K562 (cell line): ENCODE measurements around the gene THADA. TPM values are rescaled to one million over a fixed set of nuclear protein-coding genes. Genes with fewer than 3 reads are reported as not detected.

Source experiments
- ADNP ChIP-seq: fragments of 200-800 bp; sonication (Bioruptor generic); IDR thresholded peaks from 2 replicates; pipeline ENCODE4 v1.6.1; 2016; ENCODE audit warnings: missing genetic modification characterization, missing compliant biosample characterization
- ARNT ChIP-seq, 2 experiments: fragments of 450-650 bp; IDR thresholded peaks; 2 replicates each; pipeline ENCODE4 v1.6.1; 2016; ENCODE audit warnings: mild to moderate bottlenecking in 1 of 2
- BACH1 ChIP-seq: fragments of 200-800 bp; sonication (Bioruptor generic); IDR thresholded peaks from 2 replicates; pipeline ENCODE4 v1.6.1; 2016; ENCODE audit warnings: missing genetic modification characterization, missing compliant biosample characterization
- CBFB ChIP-seq: sonication (generic); formaldehyde crosslinking; IDR thresholded peaks from 2 replicates; pipeline ENCODE4 v1.4.0; 2020; ENCODE audit warnings: mild to moderate bottlenecking, missing genetic modification reagents
- GABPB2 ChIP-seq: fragments of 250-450 bp; sonication (Bioruptor Pico); conservative IDR thresholded peaks from 2 replicates; pipeline ENCODE4 v1.5.1; 2021; ENCODE audit warnings: mild to moderate bottlenecking
- GATAD2B ChIP-seq: fragments of 450-650 bp; IDR thresholded peaks from 2 replicates; pipeline ENCODE4 v1.6.1; 2017; ENCODE audit warnings: mild to moderate bottlenecking, borderline replicate concordance
- HDAC1 ChIP-seq, 2 experiments: fragments of 450-650 bp; IDR thresholded peaks; 2 replicates each; pipeline ENCODE4 v1.6.1; 2016 to 2017; ENCODE audit warnings: inconsistent platforms in 1 of 2, mild to moderate bottlenecking in 1 of 2, moderate library complexity in 1 of 2
- HNRNPUL1 ChIP-seq: fragments of 200-400 bp; formaldehyde crosslinking; IDR thresholded peaks from 2 replicates; pipeline ENCODE4 v1.6.1; 2017; ENCODE audit warnings: low read length
- KDM5B ChIP-seq: fragments of 200-600 bp; sonication (generic); IDR thresholded peaks from 2 replicates; pipeline ENCODE4 v1.6.1; 2012; ENCODE audit warnings: low read depth, mild to moderate bottlenecking, moderate library complexity, low read length, control low read depth, inconsistent platforms; ENCODE audit not compliant: insufficient replicate concordance
- L3MBTL2 ChIP-seq: fragments of 450-650 bp; IDR thresholded peaks from 2 replicates; pipeline ENCODE4 v1.6.1; 2016; ENCODE audit warnings: mild to moderate bottlenecking, moderate library complexity
- MAZ ChIP-seq, 2 experiments: fragments of 450-650 bp in 1 of 2; sonication (generic) in 1 of 2; formaldehyde crosslinking; IDR thresholded peaks in 1 of 2; conservative IDR thresholded peaks in 1 of 2; 2 replicates each; pipeline versions ENCODE4 v1.4.0 to v1.5.0; 2020; ENCODE audit warnings: mild to moderate bottlenecking in 1 of 2, missing genetic modification reagents in 1 of 2
- MTA2 ChIP-seq: fragments of 450-650 bp; IDR thresholded peaks from 2 replicates; pipeline ENCODE4 v1.6.1; 2016; ENCODE audit warnings: low read depth
- NCOA4 ChIP-seq: fragments of 450-650 bp; IDR thresholded peaks from 2 replicates; pipeline ENCODE4 v1.6.1; 2018; ENCODE audit warnings: mild to moderate bottlenecking; ENCODE audit not compliant: partially characterized antibody
- NFIC ChIP-seq: fragments of 450-650 bp; IDR thresholded peaks from 2 replicates; pipeline ENCODE4 v1.6.1; 2017; ENCODE audit warnings: mild to moderate bottlenecking, inconsistent platforms
- RAD51 ChIP-seq: fragments of 450-650 bp; IDR thresholded peaks from 2 replicates; pipeline ENCODE4 v1.7.1; 2016; ENCODE audit warnings: low read depth, mild to moderate bottlenecking, borderline replicate concordance
- RFX7 ChIP-seq: fragments of 250-450 bp; sonication (Bioruptor Pico); IDR thresholded peaks from 2 replicates; pipeline ENCODE4 v1.5.1; 2021; ENCODE audit warnings: mild to moderate bottlenecking
- SAFB ChIP-seq: fragments of 200-400 bp; formaldehyde crosslinking; IDR thresholded peaks from 2 replicates; pipeline ENCODE4 v1.6.1; 2017; ENCODE audit warnings: low read depth, low read length, borderline replicate concordance
- SIN3B ChIP-seq: fragments of 450-650 bp; IDR thresholded peaks from 2 replicates; pipeline ENCODE4 v1.6.1; 2017; ENCODE audit warnings: low read depth, mild to moderate bottlenecking, moderate library complexity
- TCF7 ChIP-seq: sonication (generic); IDR thresholded peaks from 2 replicates; pipeline ENCODE4 v1.6.1; 2016; ENCODE audit warnings: antibody characterized with exemption, borderline replicate concordance
- XRCC5 ChIP-seq: fragments of 200-400 bp; formaldehyde crosslinking; IDR thresholded peaks from 2 replicates; pipeline ENCODE4 v1.6.1; 2017; ENCODE audit warnings: low read depth, mild to moderate bottlenecking, low read length
- ZNF239 ChIP-seq: fragments of 250-450 bp; sonication (Bioruptor Pico); IDR thresholded peaks from 2 replicates; pipeline ENCODE4 v1.4.0; 2020; ENCODE audit warnings: mild to moderate bottlenecking
- ZNF644 ChIP-seq: fragments of 200-800 bp; sonication (Bioruptor generic); IDR thresholded peaks from 2 replicates; pipeline ENCODE4 v1.6.1; 2016; ENCODE audit warnings: low read depth, missing genetic modification characterization, missing compliant biosample characterization
- ZSCAN29 ChIP-seq: fragments of 450-650 bp; IDR thresholded peaks from 2 replicates; pipeline ENCODE4 v1.6.1; 2017
- polyA plus RNA-seq, 8 experiments: library from polyadenylated mRNA; depleted of rRNA in 4 of 8; stranded (reverse) in 5 of 8; unstranded in 3 of 8; fragments of >200 nt; fragmentation: Nextera tagmentation in 2 of 8; fragmentation: Illumina TruSeq in 1 of 8; extraction: Ambion mirVana in 2 of 8; extraction: Trizol in 1 of 8; gene quantifications; 2 replicates each; pipeline versions ENCODE4 v1.2.1 to v1.2.3, GENCODE V29; 2011 to 2014; ENCODE audit warnings: inconsistent platforms in 1 of 8, missing spikeins in 1 of 8
- total RNA-seq, 7 experiments: library from RNA; depleted of rRNA in 6 of 7; stranded (reverse); fragments of >200 nt in 6 of 7; fragmentation: Illumina TruSeq in 2 of 7; extraction: Trizol in 2 of 7; gene quantifications; 2 replicates each; pipeline versions ENCODE4 v1.2.1 to v1.2.3, GENCODE V29; 2011 to 2021; ENCODE audit warnings: low replicate concordance in 1 of 7
- TF ChIP-seq, protein P1 (sequence below), 2 experiments: IDR thresholded peaks; 2 replicates each; pipeline ENCODE4 v1.6.1; 2011; ENCODE audit warnings: borderline replicate concordance in 1 of 2, control low read depth in 1 of 2, low read depth in 1 of 2, low read length in 1 of 2, mild to moderate bottlenecking in 1 of 2, mixed read lengths in 1 of 2, moderate library complexity in 1 of 2; ENCODE audit not compliant: insufficient read depth in 1 of 2, insufficient read length in 1 of 2, poor library complexity in 1 of 2, severe bottlenecking in 1 of 2; ENCODE audit errors: extremely low read depth in 1 of 2
- TF ChIP-seq, protein P2 (sequence below): IDR thresholded peaks from 2 replicates; pipeline ENCODE4 v1.6.1; 2011; ENCODE audit warnings: borderline replicate concordance, low read depth, mild to moderate bottlenecking, moderate library complexity, low read length; ENCODE audit not compliant: insufficient read depth, poor library complexity, severe bottlenecking
- TF ChIP-seq, protein P3 (sequence below): sonication (generic); formaldehyde crosslinking; IDR thresholded peaks from 2 replicates; pipeline ENCODE4 v1.8.0; 2022; ENCODE audit warnings: mild to moderate bottlenecking, missing genetic modification reagents

Gene THADA
- total and polyA plus RNA-seq, 9 of the 15 experiments (the other 6 are each of a cell fraction or from before 2014, with no cell fraction given) = 17.8 to 34.7 (median 31.9) TPM

DNA sequence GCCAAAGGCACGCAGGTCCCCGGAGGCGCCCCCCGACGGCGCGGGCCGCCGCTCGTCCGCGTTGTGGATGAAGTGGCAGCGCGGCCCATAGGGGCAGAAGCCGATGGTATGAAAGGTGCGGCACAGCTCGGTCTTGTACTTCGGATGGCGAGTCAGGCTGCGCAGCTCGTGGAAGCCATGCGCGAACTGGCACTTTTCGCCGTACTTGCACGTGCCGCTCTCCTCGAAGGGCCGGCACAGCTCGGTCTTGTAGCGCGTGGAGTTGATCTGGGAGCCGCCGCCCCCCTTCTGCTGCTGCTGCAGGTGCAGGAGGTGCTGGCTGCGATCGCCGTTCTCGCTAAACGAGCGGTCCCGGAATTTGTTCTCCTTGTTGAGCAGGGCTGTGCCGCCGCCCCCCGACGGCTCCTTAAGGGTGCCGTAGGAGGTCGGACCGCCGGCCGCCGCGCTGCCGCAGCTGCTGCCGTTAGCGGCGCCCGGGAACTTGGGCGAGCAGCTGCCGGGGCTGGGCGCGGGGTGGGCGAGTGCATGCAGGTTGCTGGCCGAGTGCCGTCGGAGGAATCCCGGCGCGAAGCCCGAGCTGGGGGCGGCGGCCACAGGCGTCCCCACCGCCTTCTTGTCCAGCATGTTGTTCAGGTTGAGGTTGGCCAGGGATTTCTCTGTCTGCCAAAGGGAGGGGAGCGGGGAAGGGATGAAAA, 370.6 kb downstream of the THADA start (continued):
- TF ChIP-seq MAZ (CRISPR knock-in tag; conservative IDR thresholded peaks at IDR 0.05 in 1 of 2, IDR thresholded peaks at IDR 0.05 in 1 of 2) (peak in 1 of 2 experiments; percentile 7; a peak in 1 of 4 replicates), ZSCAN29 (no peak), RAD51 (no peak), GABPB2 (CRISPR knock-in tag) (no peak), SIN3B (no peak), L3MBTL2 (peak; percentile 93), BACH1 (tag) (no peak), RFX7 (CRISPR knock-in tag) (no peak), ARNT (IDR thresholded peaks at IDR 0.05) (no peak), ZNF644 (no peak), TCF7 (no peak), GATAD2B (no peak), MTA2 (no peak), KDM5B (no peak), HDAC1 (IDR thresholded peaks at IDR 0.05) (0 out of 4 replicates have a peak, but pooled peaks of 1 of the 2 experiments have one; percentile 49), XRCC5 (no peak; the same call in 1 of the 2 replicates), CBFB (CRISPR knock-in tag) (no peak), ADNP (no peak), ZNF239 (CRISPR knock-in tag) (no peak), NCOA4 (no peak), HNRNPUL1 (no peak), SAFB (peak; percentile 81), NFIC (peak; percentile 83)
- TF ChIP-seq, protein P1, sequence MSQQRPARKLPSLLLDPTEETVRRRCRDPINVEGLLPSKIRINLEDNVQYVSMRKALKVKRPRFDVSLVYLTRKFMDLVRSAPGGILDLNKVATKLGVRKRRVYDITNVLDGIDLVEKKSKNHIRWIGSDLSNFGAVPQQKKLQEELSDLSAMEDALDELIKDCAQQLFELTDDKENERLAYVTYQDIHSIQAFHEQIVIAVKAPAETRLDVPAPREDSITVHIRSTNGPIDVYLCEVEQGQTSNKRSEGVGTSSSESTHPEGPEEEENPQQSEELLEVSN (IDR thresholded peaks at IDR 0.05; ENCODE audit: borderline replicate concordance in 1 of 2, extremely low read depth in 1 of 2, insufficient read depth in 1 of 2, insufficient read length in 1 of 2, low read depth in 1 of 2, low read length in 1 of 2, poor library complexity in 1 of 2, severe bottlenecking in 1 of 2) = peak; percentile 75 to 92
- TF ChIP-seq, protein P2, sequence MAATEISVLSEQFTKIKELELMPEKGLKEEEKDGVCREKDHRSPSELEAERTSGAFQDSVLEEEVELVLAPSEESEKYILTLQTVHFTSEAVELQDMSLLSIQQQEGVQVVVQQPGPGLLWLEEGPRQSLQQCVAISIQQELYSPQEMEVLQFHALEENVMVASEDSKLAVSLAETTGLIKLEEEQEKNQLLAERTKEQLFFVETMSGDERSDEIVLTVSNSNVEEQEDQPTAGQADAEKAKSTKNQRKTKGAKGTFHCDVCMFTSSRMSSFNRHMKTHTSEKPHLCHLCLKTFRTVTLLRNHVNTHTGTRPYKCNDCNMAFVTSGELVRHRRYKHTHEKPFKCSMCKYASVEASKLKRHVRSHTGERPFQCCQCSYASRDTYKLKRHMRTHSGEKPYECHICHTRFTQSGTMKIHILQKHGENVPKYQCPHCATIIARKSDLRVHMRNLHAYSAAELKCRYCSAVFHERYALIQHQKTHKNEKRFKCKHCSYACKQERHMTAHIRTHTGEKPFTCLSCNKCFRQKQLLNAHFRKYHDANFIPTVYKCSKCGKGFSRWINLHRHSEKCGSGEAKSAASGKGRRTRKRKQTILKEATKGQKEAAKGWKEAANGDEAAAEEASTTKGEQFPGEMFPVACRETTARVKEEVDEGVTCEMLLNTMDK = no peak
- TF ChIP-seq, protein P3, sequence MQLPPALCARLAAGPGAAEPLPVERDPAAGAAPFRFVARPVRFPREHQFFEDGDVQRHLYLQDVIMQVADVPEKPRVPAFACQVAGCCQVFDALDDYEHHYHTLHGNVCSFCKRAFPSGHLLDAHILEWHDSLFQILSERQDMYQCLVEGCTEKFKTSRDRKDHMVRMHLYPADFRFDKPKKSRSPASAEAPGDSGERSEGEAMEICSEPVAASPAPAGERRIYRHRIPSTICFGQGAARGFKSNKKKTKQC (CRISPR knock-in tag) = no peak; the same call in 1 of the 2 replicates
